GM11168 (cell line): Measurements from ENCODE around the gene SP100.

Experiments
- in situ Hi-C: fragments of 300-500 bp; cut with MboI; formaldehyde crosslinking; loops from one replicate; pipeline ENCODE4 v1.12.0; 2022; ENCODE audit warnings: low sequenced_read_pairs; ENCODE audit not compliant: unreplicated experiment

The SP100 gene

GRCh38 chr2:230521386-230521785 is 105.4 kb downstream of the SP100 start:
- in situ Hi-C loops: no loop called here

DNA sequence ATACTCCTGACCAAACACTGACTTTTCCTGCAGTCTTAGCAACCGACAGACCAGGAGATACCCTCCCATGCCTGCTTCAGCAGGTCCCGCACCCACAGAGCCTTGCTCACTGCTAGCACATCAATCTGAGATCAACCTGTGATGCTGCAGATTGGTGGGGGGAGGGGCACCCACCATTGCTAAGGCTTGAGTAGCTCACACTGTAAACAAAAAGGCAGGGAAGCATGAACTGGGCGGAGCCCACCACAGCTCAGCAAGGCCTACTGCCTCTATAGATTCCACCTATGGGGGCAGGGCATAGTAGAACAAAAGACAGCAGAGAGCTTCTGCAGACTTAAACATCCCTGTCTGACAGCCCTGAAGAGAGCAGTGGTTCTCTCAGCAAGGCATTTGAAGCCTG is 109.7 kb downstream of the SP100 start:
- in situ Hi-C loops: no loop called here

DNA sequence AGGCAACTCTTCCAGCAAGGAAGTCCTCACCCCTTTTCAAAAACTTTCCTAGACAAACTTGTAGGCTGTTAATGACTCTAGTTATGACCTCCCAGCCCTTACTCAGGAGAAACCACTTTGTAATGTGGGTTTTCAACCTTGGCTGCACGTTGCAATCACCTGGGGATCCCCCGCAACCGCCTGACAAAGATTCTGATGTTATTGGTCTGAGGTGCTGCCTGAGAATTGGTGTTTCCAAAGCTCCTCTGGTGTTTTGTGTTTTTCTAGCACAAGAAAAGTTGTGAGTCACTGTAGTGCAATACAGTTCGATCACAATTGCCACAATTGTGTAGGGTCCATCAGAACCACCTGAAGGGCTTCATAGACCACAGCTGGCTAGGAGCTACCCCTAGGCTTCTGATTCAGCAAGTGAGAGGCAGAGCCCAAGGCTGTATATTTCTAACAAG is 121.6 kb downstream of the SP100 start:
- in situ Hi-C loops: no loop called here

DNA sequence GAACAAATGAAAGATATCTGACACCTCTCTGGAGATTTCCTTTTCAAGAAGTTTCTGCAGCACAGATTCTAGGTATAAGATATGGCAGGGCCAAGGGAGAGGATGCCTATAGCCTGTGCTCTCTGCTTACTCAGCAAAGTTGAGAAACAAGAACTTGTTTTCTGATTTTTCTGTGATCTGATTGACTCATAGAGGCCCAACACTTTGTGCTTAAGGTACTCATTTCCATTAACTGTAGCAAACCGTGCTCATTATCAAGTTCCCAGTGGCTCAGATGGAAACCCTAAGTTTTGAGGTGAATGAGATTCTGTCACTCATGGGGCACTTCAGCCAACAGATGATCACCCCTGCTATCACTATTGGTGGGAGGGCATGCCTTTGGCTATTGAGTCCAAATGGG is 124.3 kb downstream of the SP100 start:
- in situ Hi-C loops: no loop called here

GRCh38 chr2:230541934-230542380 is 126.0 kb downstream of the SP100 start:
- in situ Hi-C loops: no loop called here

DNA sequence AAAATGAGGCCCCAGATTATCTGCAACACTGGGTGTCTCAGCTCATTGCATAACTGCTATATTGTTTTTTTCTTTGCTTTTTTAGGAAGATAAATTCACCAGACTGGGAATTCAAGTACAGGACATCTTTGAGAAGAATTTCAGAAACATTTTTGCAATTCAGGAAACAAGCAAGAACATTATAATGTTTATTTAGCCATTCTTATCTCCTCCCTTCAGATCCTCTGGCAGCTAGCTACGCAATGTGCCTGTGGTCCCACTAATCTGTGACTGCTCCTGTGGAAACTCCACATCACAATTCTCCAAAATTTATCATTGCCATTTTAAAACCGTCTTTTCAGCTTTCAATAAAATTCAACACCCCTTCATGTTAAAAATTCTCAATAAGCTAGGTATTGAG is 126.8 kb downstream of the SP100 start:
- in situ Hi-C loops: no loop called here

- in situ Hi-C loops: no loop called here
These were observed 136.2 kb downstream of the SP100 start for GRCh38 chr2:230552181-230552580.

DNA sequence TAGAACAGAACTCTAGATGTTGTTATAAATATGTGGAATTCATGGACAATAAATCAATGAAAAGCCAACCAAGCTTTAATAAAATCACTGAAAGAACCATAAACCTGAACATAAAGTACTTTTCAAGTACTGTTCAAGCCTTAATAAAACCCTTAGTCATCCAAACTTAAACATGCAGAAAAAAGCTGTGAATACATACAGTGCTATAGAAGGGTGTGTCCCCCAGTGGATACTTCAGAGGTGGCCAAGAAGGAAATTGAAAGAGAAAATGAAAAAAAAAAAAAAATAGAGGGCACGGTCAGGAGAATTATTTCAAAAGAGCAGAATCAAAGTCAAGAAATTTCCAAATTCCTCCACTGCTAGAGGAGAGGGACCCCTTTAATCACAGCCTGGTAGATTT is 141.1 kb downstream of the SP100 start:
- in situ Hi-C loops: no loop called here

DNA sequence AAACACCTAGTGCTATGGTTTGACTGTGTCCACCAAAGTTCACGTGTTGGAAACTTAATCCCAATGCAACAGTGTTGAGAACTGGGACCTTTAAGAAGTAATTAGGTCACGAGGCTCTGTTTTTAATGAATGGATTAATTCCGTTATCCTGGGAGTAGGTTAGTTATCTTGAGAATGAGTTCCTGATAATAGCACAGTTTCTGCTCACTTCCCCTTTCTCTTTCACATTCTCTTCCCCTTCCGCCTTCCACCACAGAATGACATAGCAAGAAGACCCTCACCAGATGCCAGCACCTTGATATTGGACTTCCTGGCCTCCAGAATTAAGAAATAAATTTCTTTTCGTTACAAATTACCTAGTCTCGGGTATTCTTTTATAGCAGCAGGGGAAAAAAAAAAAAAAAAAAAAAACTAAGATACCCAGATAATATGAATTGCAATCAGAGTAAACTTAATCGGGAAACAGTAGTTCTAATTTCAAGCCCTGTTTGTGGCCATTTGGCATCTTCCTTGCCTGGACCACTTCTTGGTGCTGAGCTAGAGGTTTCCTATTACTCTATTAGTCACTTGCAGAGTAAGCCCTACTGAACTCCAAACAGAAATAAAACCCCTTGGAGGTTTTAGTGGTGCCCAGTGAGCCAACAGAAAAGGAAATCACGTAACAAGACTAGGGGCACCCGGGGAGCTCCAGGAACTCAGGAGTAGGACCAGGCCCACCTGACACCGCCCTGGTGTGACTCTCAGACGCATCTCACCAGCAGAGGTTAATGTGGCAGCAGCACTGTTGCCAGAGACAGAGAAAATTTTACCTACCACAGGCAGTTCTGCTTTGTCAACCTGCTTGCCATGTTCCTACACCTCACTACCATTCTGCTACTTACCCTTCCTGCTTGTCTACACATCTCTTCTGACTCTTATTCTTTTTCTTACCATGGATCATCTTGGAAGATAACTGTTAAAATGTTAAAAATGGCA is 149.1 kb downstream of the SP100 start:
- in situ Hi-C loops: no loop called here

DNA sequence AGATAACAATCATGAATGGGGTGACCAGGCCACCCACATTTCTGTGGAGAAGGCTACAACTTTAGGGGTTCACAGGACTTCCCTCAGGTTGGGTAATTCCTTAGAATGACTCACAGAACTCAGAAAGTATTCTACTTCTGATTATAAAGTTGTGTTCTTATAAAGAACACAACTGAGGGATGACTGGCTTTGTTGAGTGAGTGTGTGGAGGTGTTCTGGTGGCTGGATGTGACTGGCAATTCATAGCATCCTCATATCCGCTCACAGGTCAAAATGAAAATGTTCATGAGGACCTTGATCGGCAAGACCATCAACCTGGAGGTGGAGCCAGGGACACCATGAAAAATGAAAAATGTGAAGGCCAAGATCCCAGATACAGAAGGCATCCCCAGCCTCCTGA is 153.3 kb downstream of the SP100 start:
- in situ Hi-C loops: no loop called here

DNA sequence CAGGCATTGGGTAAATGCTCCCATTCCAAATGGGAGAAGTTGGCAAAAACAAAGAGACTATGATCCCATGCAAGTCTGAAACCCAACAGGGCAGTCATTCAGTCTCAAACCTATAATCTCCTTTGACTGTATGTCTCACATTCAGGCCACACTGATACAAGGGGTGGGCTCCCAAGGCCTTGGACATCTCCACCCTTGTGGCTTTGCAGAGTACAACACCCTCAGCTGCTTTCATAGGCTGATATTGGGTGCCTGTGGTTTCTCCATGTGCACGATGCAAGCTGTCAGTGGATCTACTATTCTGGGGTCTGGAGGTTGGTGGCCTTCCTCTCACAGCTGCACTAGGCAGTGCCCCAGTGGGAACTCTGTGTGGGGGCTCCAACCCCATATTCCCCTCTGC is 155.0 kb downstream of the SP100 start:
- in situ Hi-C loops: no loop called here

- in situ Hi-C loops: no loop called here
These were observed 159.8 kb downstream of the SP100 start for GRCh38 chr2:230575642-230576324.

DNA sequence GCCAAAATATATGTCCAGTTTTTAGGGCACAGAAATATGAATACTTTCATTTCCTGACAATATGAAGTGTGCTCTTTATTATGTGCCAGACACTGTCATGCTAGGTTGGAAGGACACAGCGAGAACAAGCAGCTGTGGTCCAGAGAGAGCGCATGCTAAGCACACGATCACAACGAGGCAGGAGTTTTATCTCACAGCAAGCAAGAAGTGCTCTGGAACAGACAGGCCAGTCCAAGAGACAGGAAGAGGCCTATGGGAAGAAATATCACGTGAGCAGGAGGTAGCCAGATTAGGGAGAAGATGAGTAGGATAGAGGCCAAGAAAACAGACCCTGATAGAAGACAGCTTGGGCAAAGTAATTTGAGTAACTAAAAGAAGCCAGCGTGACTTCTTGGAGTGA is 161.1 kb downstream of the SP100 start:
- in situ Hi-C loops: no loop called here

DNA sequence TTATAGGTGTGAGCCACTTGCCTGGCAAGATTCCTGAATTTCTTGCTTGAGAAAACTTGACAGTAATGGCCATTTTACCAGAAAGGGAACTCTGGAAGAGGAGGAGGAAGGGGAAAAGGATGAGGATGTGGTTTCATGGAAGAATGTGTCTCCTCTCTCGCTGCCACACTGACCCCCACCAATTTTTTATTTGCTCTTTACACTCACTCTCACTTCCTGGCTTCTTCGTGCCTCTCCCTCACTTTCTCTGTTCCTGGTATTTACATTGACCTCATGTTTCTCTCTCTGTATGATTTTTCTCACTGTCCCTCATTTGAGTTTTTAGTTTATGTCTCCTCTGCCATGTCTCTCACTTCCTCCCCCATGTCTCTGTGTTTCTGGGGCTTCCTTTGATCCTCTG is 162.1 kb downstream of the SP100 start:
- in situ Hi-C loops: no loop called here

DNA sequence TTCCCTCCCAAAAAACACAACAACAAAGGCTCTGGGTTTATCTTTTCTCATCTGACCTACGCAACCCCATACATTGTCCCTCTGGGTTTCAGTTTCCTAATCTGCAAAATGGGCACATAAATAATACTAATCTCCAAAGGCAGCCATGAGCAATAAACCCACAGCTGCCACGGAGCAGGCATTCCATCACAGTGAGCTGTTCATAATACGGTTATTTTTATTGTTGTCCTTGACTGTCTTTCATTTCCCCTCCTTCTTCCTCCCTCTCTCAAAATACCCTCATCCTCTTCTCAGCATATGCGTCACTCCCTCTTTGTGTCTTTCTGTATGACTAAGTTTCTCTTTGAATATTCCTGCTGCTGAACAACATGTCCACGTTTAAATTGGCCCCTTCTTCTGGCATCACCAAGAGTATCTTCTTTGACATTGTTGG is 166.9 kb downstream of the SP100 start:
- in situ Hi-C loops: no loop called here

DNA sequence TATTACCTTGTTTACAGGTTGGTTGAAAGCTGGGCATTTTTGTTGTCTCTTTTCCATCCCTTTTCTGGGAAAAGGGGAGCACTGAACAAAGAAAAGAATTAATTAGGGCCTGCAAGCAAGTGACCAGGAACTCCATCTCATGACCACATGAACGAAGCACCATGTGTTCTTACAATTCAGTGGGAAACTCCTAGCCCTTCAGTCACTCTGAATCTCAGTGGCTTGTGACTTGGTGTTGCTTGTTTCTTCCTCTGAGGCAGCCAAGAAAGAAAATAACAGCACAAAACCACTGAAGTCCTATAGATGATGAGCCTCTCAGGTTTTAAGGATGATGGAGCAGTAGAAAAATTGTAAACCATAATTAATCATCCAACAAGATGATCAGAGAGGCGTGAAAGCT is 167.6 kb downstream of the SP100 start:
- in situ Hi-C loops: no loop called here

DNA sequence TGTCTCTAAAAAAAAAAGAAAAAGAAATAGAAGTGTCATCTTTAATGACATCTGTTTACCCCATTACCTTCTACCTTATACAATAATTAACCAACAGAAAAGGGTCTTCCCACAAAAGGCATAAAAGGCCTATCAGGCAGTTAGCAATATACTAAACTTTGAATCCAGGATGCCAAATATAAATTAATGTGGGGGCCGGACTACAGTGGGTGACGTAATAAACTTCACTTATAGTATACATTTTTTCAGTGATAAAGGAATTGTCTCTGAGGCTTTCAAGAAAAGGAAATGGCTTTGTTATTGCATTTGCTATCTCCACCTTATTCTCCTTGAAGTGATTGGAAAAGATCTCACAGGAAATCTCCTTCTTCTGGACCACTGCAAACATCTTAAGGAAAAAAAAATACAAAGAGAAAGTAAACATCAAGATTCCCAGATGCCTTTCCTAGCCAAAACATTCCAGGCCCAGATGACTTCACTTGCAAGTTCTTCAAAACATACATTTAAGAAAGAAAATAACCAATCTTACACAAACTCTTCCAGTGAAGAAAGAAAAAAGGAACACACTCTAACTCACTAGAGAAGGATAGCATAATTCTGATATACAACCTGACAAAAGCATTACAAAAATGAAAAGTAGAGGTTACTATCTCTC is 170.5 kb downstream of the SP100 start:
- in situ Hi-C loops: no loop called here

- in situ Hi-C loops: no loop called here
These were observed 173.0 kb downstream of the SP100 start for GRCh38 chr2:230589025-230589424.

DNA sequence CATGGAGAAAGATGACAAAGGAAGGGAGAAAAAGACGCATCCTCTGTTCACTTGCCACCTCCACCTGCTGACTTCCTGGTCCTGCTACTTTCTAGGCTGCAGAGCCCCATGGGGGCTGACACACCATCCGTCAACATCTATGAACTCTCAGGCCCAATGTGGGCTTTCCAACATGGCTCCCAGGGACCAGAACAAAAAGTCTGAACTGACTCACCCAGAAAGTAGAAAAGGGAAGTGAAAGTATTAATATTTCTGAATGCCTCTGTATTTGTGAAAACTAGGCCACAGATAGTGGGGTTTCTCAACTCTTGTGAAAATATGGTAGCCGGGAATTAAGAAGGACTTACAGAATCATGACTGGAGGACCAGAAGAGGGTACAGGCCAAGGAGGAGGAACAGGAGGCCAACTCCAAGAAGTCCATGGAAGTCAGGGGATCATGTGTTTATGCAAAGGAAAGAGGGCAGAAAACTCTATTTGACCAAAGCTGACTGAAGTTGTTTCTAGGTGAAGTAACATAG is 173.6 kb downstream of the SP100 start:
- in situ Hi-C loops: no loop called here

GRCh38 chr2:230590333-230590732 is 174.3 kb downstream of the SP100 start:
- in situ Hi-C loops: no loop called here

- in situ Hi-C loops: no loop called here
These were observed 175.8 kb downstream of the SP100 start for GRCh38 chr2:230591850-230592249.
